HepG2 (cell line): Measurements from ENCODE around the gene NCLN.

Experiments
- BCLAF1 ChIP-seq: fragments of 450-650 bp; IDR thresholded peaks from 2 replicates; pipeline ENCODE4 v1.6.1; 2017; ENCODE audit warnings: mild to moderate bottlenecking
- CREB1 ChIP-seq, 2 experiments: fragments of 450-650 bp in 1 of 2; IDR thresholded peaks; 2 replicates each; pipeline ENCODE4 v1.6.1; 2016 to 2017; ENCODE audit warnings: control low read depth in 1 of 2, mild to moderate bottlenecking in 1 of 2, missing compliant biosample characterization in 1 of 2, missing genetic modification characterization in 1 of 2
- CTCF ChIP-seq: sonication (generic); formaldehyde crosslinking; IDR thresholded peaks from 2 replicates; pipeline ENCODE4 v1.5.0; 2020; ENCODE audit warnings: mild to moderate bottlenecking, missing genetic modification reagents, moderate library complexity
- FOXO1 ChIP-seq: sonication (generic); formaldehyde crosslinking; IDR thresholded peaks from 2 replicates; pipeline ENCODE4 v1.4.0; 2020; ENCODE audit warnings: missing genetic modification reagents
- JUN ChIP-seq: sonication (generic); formaldehyde crosslinking; IDR thresholded peaks from 2 replicates; pipeline ENCODE4 v1.4.0; 2020; ENCODE audit warnings: mild to moderate bottlenecking, missing genetic modification reagents
- JUND ChIP-seq: sonication (generic); formaldehyde crosslinking; IDR thresholded peaks from 2 replicates; pipeline ENCODE4 v1.8.0; 2022; ENCODE audit warnings: mild to moderate bottlenecking, missing genetic modification reagents
- MEF2D ChIP-seq: sonication (generic); formaldehyde crosslinking; IDR thresholded peaks from 2 replicates; pipeline ENCODE4 v1.5.1; 2020; ENCODE audit warnings: mild to moderate bottlenecking, missing genetic modification reagents
- NR3C1 ChIP-seq: sonication (generic); formaldehyde crosslinking; IDR thresholded peaks from 2 replicates; pipeline ENCODE4 v1.4.0; 2020; ENCODE audit warnings: missing genetic modification reagents
- PCBP2 ChIP-seq: fragments of 200-400 bp; formaldehyde crosslinking; optimal IDR thresholded peaks from 2 replicates; pipeline ENCODE3; 2018; ENCODE audit warnings: low read length, low read depth; ENCODE audit not compliant: poor library complexity, severe bottlenecking
- TAF1 ChIP-seq: sonication (generic); formaldehyde crosslinking; IDR thresholded peaks from 2 replicates; pipeline ENCODE4 v1.4.0; 2020; ENCODE audit warnings: missing genetic modification reagents
- TGIF2 ChIP-seq: IDR thresholded peaks from 2 replicates; pipeline ENCODE4 v1.6.1; 2016; ENCODE audit warnings: control low read depth, missing compliant biosample characterization
- YY1 ChIP-seq: IDR thresholded peaks from 2 replicates; pipeline ENCODE4 v1.6.1; 2011; ENCODE audit warnings: low read length, low read depth, moderate library complexity, mild to moderate bottlenecking; ENCODE audit not compliant: insufficient read depth, insufficient replicate concordance
- ZNF629 ChIP-seq: sonication (generic); formaldehyde crosslinking; conservative IDR thresholded peaks from 2 replicates; pipeline ENCODE4 v1.5.0; 2020; ENCODE audit warnings: missing genetic modification reagents
- TF ChIP-seq, protein P1 (sequence below): sonication (generic); formaldehyde crosslinking; IDR thresholded peaks from 2 replicates; pipeline ENCODE4 v1.5.1; 2020; ENCODE audit warnings: mild to moderate bottlenecking, missing genetic modification reagents, borderline replicate concordance

GRCh38 chr19:3136684-3137055 lies 49.1 kb upstream of the NCLN start:
- TF ChIP-seq TGIF2 (CRISPR knock-in tag) (no peak), YY1 (no peak), CTCF (no peak), NR3C1 (CRISPR knock-in tag) (no peak), ZNF629 (CRISPR knock-in tag) (peak; percentile 69), JUN (CRISPR knock-in tag) (no peak), BCLAF1 (no peak), TAF1 (no peak), FOXO1 (no peak), MEF2D (CRISPR knock-in tag) (no peak), PCBP2 (no peak), JUND (CRISPR knock-in tag) (no peak), CREB1 (IDR thresholded peaks at IDR 0.05) (no peak), CREB1 (CRISPR knock-in tag; IDR thresholded peaks at IDR 0.05) (no peak)
- TF ChIP-seq, protein P1, sequence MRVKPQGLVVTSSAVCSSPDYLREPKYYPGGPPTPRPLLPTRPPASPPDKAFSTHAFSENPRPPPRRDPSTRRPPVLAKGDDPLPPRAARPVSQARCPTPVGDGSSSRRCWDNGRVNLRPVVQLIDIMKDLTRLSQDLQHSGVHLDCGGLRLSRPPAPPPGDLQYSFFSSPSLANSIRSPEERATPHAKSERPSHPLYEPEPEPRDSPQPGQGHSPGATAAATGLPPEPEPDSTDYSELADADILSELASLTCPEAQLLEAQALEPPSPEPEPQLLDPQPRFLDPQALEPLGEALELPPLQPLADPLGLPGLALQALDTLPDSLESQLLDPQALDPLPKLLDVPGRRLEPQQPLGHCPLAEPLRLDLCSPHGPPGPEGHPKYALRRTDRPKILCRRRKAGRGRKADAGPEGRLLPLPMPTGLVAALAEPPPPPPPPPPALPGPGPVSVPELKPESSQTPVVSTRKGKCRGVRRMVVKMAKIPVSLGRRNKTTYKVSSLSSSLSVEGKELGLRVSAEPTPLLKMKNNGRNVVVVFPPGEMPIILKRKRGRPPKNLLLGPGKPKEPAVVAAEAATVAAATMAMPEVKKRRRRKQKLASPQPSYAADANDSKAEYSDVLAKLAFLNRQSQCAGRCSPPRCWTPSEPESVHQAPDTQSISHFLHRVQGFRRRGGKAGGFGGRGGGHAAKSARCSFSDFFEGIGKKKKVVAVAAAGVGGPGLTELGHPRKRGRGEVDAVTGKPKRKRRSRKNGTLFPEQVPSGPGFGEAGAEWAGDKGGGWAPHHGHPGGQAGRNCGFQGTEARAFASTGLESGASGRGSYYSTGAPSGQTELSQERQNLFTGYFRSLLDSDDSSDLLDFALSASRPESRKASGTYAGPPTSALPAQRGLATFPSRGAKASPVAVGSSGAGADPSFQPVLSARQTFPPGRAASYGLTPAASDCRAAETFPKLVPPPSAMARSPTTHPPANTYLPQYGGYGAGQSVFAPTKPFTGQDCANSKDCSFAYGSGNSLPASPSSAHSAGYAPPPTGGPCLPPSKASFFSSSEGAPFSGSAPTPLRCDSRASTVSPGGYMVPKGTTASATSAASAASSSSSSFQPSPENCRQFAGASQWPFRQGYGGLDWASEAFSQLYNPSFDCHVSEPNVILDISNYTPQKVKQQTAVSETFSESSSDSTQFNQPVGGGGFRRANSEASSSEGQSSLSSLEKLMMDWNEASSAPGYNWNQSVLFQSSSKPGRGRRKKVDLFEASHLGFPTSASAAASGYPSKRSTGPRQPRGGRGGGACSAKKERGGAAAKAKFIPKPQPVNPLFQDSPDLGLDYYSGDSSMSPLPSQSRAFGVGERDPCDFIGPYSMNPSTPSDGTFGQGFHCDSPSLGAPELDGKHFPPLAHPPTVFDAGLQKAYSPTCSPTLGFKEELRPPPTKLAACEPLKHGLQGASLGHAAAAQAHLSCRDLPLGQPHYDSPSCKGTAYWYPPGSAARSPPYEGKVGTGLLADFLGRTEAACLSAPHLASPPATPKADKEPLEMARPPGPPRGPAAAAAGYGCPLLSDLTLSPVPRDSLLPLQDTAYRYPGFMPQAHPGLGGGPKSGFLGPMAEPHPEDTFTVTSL (CRISPR knock-in tag): no peak
